Pancreas (tissue), 10 donors: ENCODE measurements around the gene KDM3B. TPM values are rescaled to one million over a fixed set of nuclear protein-coding genes. Genes with fewer than 3 reads are reported as not detected.

ENCODE experiments used
- ATAC-seq, 4 donors: fragments of 200-7000 bp; cut with Tn5 transposase; one replicate each; pipeline versions ENCODE4 v1.8.0 to v1.9.1; 2020; ENCODE audit warnings: mild to moderate bottlenecking in 4 of 4, moderate library complexity in 4 of 4
- DNase-seq, 6 donors: peaks; one replicate each; pipeline ENCODE4 v3.0.0-alpha.2; 2020
- FAIRE-seq: peaks from 2 replicates; lab custom pipeline; 2012; peaks lifted over from hg19 to GRCh38; lab: Jason Lieb, UNC
- H3K27ac ChIP-seq, 4 donors: fragments of 200-600 bp; sonication (generic); 1 replicate in 3 of 4; 2 replicates in 1 of 4; pipeline versions ENCODE4 v1.5.0 to v1.8.0; 2020
- H3K27me3 ChIP-seq, 4 donors: fragments of 200-600 bp; one replicate each; pipeline ENCODE4 v1.8.0; 2021
- H3K36me3 ChIP-seq, 3 donors: fragments of 200-600 bp; sonication (generic) in 1 of 3; one replicate each; pipeline versions ENCODE4 v1.5.0 to v1.8.0; 2020 to 2021
- H3K4me1 ChIP-seq, 3 donors: fragments of 200-600 bp; one replicate each; pipeline ENCODE4 v1.8.0; 2021
- H3K4me3 ChIP-seq, 4 donors: fragments of 200-600 bp; sonication (generic) in 2 of 4; one replicate each; pipeline versions ENCODE4 v1.5.0 to v1.8.0; 2020 to 2021
- H3K9me3 ChIP-seq, 4 donors: fragments of 200-600 bp; one replicate each; pipeline ENCODE4 v1.8.0; 2021
- WGBS, 2 donors: extraction: QIAGEN DNeasy Blood & Tissue Kit; methylation state at CpG; one replicate each; pipeline ENCODE4 v1.1.7; 2013; 5-methylcytosine and 5-hydroxymethylcytosine counted together
- intact Hi-C, 3 donors: fragments of 100-400 bp; cut with DNase I; formaldehyde crosslinking; loops; one replicate each; pipeline versions ENCODE4 v1.11.1 to v1.14.2; 2022
- polyA plus RNA-seq, 2 donors: library from polyadenylated mRNA; stranded (reverse); fragments of 200-250 nt; gene quantifications; one replicate each; pipeline ENCODE4 v1.2.3, GENCODE V29; 2013
- total RNA-seq, 6 donors: library from RNA; stranded (reverse); fragmentation: NEBNext Ultra II Directional in 4 of 6; extraction: Animal tissue kit (Norgen Biotek cat#: 25700) in 4 of 6; gene quantifications; one replicate each; pipeline versions ENCODE4 v1.2.1 to v1.2.4, GENCODE V29; 2021 to 2023
- TF ChIP-seq, protein P1 (sequence below), 4 donors: fragments of 200-600 bp; sonication (generic) in 3 of 4; IDR thresholded peaks; one replicate each; pipeline versions ENCODE4 v1.5.0 to v1.8.0; 2021; ENCODE audit warnings: antibody characterized with exemption in 4 of 4
- donor health status: healthy with polysubstance abuse.
- donor health status: DM: no; HTN: no; CAD: no; lungs with moderate emphysema.
- donor health status: DM: no; HTN: no; CAD: no.
- donor health status: control.
- donor health status: control.
- donor health status: Bipolar disorder and iron deficiency.
- donor health status: DM: yes; HTN: yes; CAD: no.
- donor health status: DM: no; HTN: no; CAD: no.
- donor health status: DM: no; HTN: no; CAD: no.
- donor health status: DM: yes; HTN: yes; CAD: no.

Gene KDM3B
- total and polyA plus RNA-seq, 8 donors: 14.3 to 38.3 (median 24.9) TPM

DNA sequence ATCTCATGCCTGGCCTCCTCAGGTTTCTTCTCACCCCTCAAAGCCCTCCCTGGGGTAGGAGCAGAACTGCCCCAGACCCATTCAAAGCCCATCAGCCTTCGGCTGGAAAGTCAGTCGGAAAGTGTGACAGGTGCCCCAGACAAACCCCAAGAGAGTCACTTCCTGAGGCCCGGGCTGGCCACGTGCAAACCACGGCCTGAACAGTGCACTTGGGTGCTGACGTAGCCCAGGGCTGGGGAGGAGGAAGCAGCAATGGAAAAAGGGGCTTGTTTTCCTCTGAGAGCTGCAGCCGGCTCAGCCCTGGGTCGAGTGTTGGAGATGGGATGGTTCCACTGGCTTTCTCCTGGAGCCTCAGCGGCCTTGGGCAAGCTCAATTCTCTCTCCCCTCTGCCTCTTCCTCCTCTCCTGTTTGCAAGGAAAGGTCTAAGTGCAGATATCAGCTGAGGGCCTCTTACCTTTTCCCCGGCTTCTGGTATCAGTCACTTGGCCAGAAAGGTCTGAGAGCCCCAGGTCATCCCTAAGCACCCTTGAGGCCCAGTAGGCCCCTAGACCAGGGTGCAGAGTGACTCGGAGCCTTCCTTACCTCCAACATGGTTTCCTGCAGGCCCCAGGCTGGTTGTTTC is 106.9 kb downstream of the KDM3B start:
- Histone ChIP-seq H3K27ac (no peak overlapping the region), H3K9me3 (no peaks in the 10 kb centered on the region), H3K4me3 (no peak overlapping the region), H3K27me3 (no peaks in the 10 kb centered on the region), H3K4me1 (peaks cover 0 to 4% (median 0%) of the 10 kb centered on the region in 3 donors), H3K36me3 (no peaks in the 10 kb centered on the region)
- no peak for DNase-seq
- ATAC-seq: no peak
- intact Hi-C loops: loop anchor here in 2 of 3 donors (10.0 kb wide), 2 partner anchors 45 to 95 kb away; no protein-coding TSS in a partner anchor
- TF ChIP-seq, protein P1, sequence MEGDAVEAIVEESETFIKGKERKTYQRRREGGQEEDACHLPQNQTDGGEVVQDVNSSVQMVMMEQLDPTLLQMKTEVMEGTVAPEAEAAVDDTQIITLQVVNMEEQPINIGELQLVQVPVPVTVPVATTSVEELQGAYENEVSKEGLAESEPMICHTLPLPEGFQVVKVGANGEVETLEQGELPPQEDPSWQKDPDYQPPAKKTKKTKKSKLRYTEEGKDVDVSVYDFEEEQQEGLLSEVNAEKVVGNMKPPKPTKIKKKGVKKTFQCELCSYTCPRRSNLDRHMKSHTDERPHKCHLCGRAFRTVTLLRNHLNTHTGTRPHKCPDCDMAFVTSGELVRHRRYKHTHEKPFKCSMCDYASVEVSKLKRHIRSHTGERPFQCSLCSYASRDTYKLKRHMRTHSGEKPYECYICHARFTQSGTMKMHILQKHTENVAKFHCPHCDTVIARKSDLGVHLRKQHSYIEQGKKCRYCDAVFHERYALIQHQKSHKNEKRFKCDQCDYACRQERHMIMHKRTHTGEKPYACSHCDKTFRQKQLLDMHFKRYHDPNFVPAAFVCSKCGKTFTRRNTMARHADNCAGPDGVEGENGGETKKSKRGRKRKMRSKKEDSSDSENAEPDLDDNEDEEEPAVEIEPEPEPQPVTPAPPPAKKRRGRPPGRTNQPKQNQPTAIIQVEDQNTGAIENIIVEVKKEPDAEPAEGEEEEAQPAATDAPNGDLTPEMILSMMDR (IDR thresholded peaks at IDR 0.05): no peak
- no peak for FAIRE-seq
- 79 to 83% methylated on average over 11 of the region's 11 CpGs for WGBS, 2 donors

DNA sequence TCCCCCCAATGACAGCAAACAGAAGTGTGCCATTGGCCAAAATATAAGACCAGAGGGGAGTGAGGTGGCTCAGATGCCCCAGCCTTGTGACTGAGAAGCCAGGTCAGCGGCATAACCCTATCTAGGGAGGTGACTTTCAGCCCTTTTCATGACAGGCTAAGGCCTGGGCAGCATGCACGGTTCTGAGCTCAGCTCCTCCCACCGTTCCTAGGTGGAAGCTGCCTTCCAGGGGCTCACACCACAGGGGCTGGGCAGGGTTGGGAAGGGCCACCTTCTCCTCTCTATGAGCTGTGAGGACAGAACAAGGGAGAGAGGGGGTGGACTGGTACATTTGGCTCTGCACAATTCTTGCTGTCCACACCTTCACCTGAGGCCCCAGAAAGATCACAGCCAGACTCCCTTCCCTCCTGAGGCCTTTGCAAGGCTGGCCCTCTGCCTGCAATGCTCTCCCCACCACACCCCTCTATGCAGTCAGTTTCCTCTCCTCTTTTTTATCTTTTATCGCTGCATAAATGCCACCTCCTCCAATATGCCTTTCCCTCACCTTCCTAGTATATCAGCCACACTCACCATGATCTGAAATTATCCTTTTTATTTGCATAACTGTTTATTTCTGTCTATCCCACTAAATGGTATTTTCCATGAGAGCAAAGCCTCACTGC is 107.7 kb downstream of the KDM3B start:
- Histone ChIP-seq H3K9me3 (no peaks in the 10 kb centered on the region), H3K4me3 (no peak overlapping the region), H3K27me3 (no peaks in the 10 kb centered on the region), H3K36me3 (no peaks in the 10 kb centered on the region), H3K27ac (no peak overlapping the region), H3K4me1 (peaks cover 0 to 4% (median 0%) of the 10 kb centered on the region in 3 donors)
- 65 to 69% methylated on average over 4 of the region's 4 CpGs for WGBS, 2 donors
- DNase-seq (no peak), ATAC-seq (no peak), FAIRE-seq (no peak)
- intact Hi-C loops: no loop called here
- TF ChIP-seq, protein P1 (IDR thresholded peaks at IDR 0.05): no peak

DNA sequence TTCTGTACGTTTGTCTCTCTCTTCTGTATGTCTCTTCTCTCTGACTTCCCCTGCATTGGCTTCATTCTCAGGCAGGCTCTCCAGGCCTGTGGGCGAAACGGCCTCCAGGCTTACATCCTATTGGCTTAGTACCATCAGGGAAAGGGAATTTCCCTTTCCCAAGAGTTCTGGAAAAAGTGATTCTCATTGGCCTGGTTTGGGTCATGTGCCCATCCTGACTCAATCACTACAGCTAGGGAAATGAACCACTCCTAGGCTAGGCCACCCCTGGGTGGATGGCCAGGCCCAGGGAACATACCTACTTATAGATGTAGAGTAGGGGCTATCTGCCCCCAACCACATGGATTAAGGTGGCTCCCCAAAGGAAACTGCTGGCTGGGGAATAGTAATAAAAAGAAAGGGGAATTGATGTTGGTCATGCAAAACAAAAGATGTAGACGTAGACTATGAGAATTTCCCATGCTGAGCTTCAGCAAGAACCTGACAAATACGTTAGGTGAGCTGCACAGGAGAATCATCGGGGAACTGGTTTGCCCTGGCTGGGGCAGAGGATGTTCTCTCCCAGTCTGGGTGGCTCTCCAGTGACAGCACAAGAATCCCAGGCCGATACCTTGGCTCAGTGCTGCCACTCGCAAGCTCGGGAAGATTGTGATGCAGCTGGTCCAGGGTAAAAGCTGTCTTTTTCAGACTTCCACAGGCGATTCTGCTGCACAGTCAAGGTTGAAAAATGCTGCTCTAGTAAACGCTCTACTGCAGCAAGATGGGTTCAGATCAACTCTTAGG is 109.0 kb downstream of the KDM3B start:
- Histone ChIP-seq H3K27ac (no peak overlapping the region), H3K9me3 (no peaks in the 10 kb centered on the region), H3K27me3 (no peaks in the 10 kb centered on the region), H3K36me3 (no peaks in the 10 kb centered on the region), H3K4me3 (no peak overlapping the region), H3K4me1 (peaks cover 0 to 4% (median 0%) of the 10 kb centered on the region in 3 donors)
- TF ChIP-seq, protein P1 (IDR thresholded peaks at IDR 0.05): no peak
- 74% methylated on average over 11 of the region's 11 CpGs for WGBS, 2 donors
- intact Hi-C loops: no loop called here
- no peak for ATAC-seq
- FAIRE-seq: no peak
- DNase-seq: no peak

DNA sequence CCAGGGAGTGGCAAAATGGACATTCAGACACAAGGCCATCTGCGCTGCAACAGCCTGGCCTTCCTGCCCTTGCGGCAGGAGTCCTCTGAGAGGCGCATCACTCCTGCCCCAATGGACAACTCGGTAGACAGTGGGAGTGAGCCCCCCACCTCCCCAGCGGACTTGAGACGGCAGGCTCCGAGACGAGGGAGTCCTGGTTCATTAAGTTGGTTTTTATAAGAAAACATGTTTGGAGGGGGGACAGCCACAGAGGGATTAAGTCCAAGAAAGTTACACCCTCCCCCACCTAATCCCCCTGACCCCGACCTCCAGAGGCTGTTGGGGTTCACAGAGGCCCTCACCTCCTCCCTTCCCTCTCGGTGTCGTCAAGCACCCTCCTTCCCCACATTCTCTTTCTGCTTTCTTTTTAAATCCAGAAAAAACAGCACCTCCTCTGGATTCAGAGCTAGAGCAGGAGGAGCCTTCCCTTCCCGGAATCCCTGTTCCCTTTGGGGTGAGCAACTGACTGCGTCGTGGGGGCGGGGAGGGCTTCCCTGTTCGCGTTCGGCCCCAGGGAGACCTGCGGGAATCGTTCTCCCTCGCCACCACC is 111.0 kb downstream of the KDM3B start:
- H3K4me1 ChIP-seq: peaks cover 4 to 16% (median 9%) of the 10 kb centered on the region in 3 donors
- H3K4me3 ChIP-seq: peak overlapping the region; percentile 62 to 90 (median 74)
- ATAC-seq: peak in 1 of 4 donors; percentile 4
- no peaks in the 10 kb centered on the region for H3K27me3 ChIP-seq
- no peak for FAIRE-seq
- peak in 2 of 6 donors; percentile 43 to 50 for DNase-seq
- H3K27ac ChIP-seq: peak overlapping the region; percentile 93 to 98 (median 96)
- TF ChIP-seq, protein P1 (IDR thresholded peaks at IDR 0.05): no peak
- H3K9me3 ChIP-seq: no peaks in the 10 kb centered on the region
- intact Hi-C loops: no loop called here
- H3K36me3 ChIP-seq: no peaks in the 10 kb centered on the region
- 11% methylated on average over 21 of the region's 21 CpGs for WGBS, 2 donors
